Activated naive CD8-positive, alpha-beta T cell treated with anti-CD3 and anti-CD28 coated beads, Interleukin-2, amount 10 ng/mL, durations not matched to agents 7 days and 5 days (primary cell): ENCODE measurements around the gene BACH2. TPM values are rescaled to one million over a fixed set of nuclear protein-coding genes. Genes with fewer than 3 reads are reported as not detected.

ENCODE experiments used
- ATAC-seq: fragments of 150-1000 bp; cut with Tn5 transposase; one replicate; pipeline ENCODE4 v1.10.0; 2021; ENCODE audit warnings: low read depth, moderate library complexity
- POLR2A ChIA-PET: fragments of 350-600 bp; sonication (Branson Sonifier 250); formaldehyde crosslinking; loops from one replicate; lab custom pipeline; 2021; ENCODE audit warnings: antibody characterized with exemption; lab: Charles Lee
- DNase-seq: peaks from one replicate; pipeline ENCODE4 v3.0.0; 2021
- H3K27ac Mint-ChIP-seq: one replicate; pipeline ENCODE4 v1.8.0; 2022; ENCODE audit warnings: mild to moderate bottlenecking, mixed read lengths
- H3K27me3 Mint-ChIP-seq: one replicate; pipeline ENCODE4 v1.8.0; 2022; ENCODE audit warnings: mild to moderate bottlenecking, moderate library complexity, mixed read lengths
- H3K36me3 Mint-ChIP-seq: one replicate; pipeline ENCODE4 v1.8.0; 2021; ENCODE audit warnings: mild to moderate bottlenecking, mixed read lengths
- H3K4me1 Mint-ChIP-seq: one replicate; pipeline ENCODE4 v1.8.0; 2021; ENCODE audit warnings: mixed read lengths
- H3K4me3 Mint-ChIP-seq: one replicate; pipeline ENCODE4 v1.8.0; 2022; ENCODE audit warnings: mild to moderate bottlenecking, moderate library complexity, mixed read lengths
- H3K9me3 Mint-ChIP-seq: one replicate; pipeline ENCODE4 v1.8.0; 2021; ENCODE audit warnings: mixed read lengths
- total RNA-seq, 2 experiments: library from RNA; stranded (reverse); gene quantifications; one replicate each; pipeline ENCODE4 v1.2.3, GENCODE V29; 2021

BACH2 gene
- total RNA-seq, 2 experiments from 2014 or later, result 61.7 to 65.8 TPM

- DNase-seq, result no peak
- Mint-ChIP-seq H3K27me3 (no peaks in the 10 kb centered on the region), H3K4me3 (no peak overlapping the region), H3K9me3 (no peaks in the 10 kb centered on the region), H3K27ac (no peak overlapping the region), H3K4me1 (peaks cover 18% of the 10 kb centered on the region), H3K36me3 (peaks cover 49% of the 10 kb centered on the region)
- POLR2A ChIA-PET, result no interaction called here
- no peak for ATAC-seq
These were observed 358.6 kb downstream of the BACH2 start for GRCh38 chr6:89938014-89938413.

GRCh38 chr6:89936177-89936576 is 360.5 kb downstream of the BACH2 start:
- POLR2A ChIA-PET, result no interaction called here
- peaks cover 54% of the 10 kb centered on the region for H3K36me3 Mint-ChIP-seq
- peaks cover 12% of the 10 kb centered on the region for H3K4me1 Mint-ChIP-seq
- no peaks in the 10 kb centered on the region for H3K9me3 Mint-ChIP-seq
- DNase-seq, result no peak
- peak overlapping the region; percentile 57 for H3K27ac Mint-ChIP-seq
- H3K4me3 Mint-ChIP-seq, result no peak overlapping the region
- ATAC-seq, result no peak
- H3K27me3 Mint-ChIP-seq, result no peaks in the 10 kb centered on the region

DNA sequence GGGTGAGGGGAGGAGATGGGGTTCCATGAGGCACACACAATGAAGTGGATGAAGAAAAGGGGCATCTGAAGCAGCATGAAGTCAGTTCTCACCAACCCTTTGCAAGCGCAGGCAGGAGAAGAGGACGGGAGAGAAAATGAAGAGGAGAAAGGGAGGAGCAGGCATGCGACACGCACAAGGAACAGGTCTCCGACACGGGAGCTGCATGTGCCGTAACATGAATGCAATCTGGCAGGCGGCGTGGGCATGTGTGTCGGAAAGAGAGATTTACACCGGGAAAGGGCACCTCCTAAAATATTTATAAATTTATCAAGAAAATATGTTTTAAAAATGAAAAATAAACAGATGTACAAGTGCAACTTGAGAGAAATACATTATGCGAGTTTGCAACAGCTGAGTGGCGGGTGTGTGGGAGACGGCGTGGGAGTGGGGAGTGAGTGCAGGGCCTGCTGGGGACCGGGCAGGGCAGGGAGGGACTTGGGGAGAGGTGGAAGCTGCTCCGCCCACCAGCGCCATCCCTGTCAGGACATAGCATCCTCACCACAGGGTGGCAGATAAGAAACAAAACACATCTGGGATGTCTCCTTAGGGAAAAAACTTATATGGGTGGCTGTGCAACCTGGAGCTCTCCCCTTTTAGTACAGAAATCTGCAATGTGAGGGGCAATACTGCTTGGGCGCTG is 361.8 kb downstream of the BACH2 start:
- Mint-ChIP-seq H3K4me3 (no peak overlapping the region), H3K36me3 (peaks cover 57% of the 10 kb centered on the region), H3K27me3 (no peaks in the 10 kb centered on the region), H3K9me3 (no peaks in the 10 kb centered on the region), H3K27ac (peak overlapping the region; percentile 21), H3K4me1 (peaks cover 10% of the 10 kb centered on the region)
- DNase-seq (no peak), ATAC-seq (no peak)
- POLR2A ChIA-PET, result no interaction called here

GRCh38 chr6:89932245-89932802 is 364.3 kb downstream of the BACH2 start:
- Mint-ChIP-seq H3K4me1 (peaks cover 16% of the 10 kb centered on the region), H3K27ac (no peak overlapping the region), H3K27me3 (no peaks in the 10 kb centered on the region), H3K36me3 (peaks cover 63% of the 10 kb centered on the region), H3K9me3 (no peaks in the 10 kb centered on the region), H3K4me3 (no peak overlapping the region)
- POLR2A ChIA-PET, result no interaction called here
- ATAC-seq (no peak), DNase-seq (no peak)

DNA sequence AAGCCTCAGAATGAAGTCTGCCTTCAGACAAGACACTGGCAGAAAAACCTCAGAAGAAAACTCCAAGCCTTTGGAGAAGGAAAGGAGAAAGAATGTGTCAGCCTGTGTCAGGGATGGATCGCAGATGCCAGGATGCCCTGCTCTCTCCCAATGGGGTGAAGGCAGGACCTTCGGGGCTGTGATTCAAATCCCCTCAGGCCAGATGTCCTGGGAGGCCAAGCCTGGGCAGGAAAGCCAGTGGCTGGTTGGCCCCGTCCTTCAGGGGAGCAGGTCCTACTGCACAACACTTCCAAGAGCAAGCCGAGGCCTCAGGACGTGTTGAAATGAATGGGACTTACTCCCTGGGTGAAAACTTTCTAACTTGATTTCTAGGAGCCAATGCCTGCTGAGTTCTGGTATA is 365.9 kb downstream of the BACH2 start:
- Mint-ChIP-seq H3K4me1 (peaks cover 29% of the 10 kb centered on the region), H3K27ac (peak overlapping the region; percentile 63), H3K36me3 (peaks cover 60% of the 10 kb centered on the region), H3K9me3 (no peaks in the 10 kb centered on the region), H3K4me3 (no peak overlapping the region), H3K27me3 (no peaks in the 10 kb centered on the region)
- ATAC-seq (no peak), DNase-seq (no peak)
- POLR2A ChIA-PET, result no interaction called here

DNA sequence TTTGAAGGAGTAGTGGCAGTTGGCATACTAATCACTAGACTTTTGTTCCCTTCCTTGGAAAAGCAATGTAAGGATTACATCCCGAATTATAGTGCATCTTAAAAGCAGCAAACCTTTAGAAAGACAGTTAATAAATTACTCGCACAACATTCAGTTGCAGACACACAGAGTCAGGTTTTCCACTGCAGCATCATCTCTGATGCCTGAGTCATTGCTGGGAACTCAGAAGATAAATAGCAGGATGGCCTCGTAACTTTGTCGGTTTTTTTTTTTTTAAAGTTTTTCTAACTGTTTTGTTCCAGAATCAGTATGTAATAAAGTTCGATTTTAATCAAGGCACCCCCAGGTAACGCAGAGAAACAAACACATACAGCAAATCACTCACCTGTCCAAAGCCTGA is 368.0 kb downstream of the BACH2 start:
- no peak overlapping the region for H3K27ac Mint-ChIP-seq
- no peak for DNase-seq
- POLR2A ChIA-PET, result no interaction called here
- no peak for ATAC-seq
- H3K4me3 Mint-ChIP-seq, result no peak overlapping the region
- H3K27me3 Mint-ChIP-seq, result peaks cover 2% of the 10 kb centered on the region
- peaks cover 56% of the 10 kb centered on the region for H3K36me3 Mint-ChIP-seq
- H3K4me1 Mint-ChIP-seq, result peaks cover 34% of the 10 kb centered on the region
- H3K9me3 Mint-ChIP-seq, result no peaks in the 10 kb centered on the region

GRCh38 chr6:89927791-89928550 is 368.7 kb downstream of the BACH2 start:
- no peak for ATAC-seq
- H3K27ac Mint-ChIP-seq, result no peak overlapping the region

GRCh38 chr6:89927264-89927663 is 369.4 kb downstream of the BACH2 start:
- POLR2A ChIA-PET, result no interaction called here
- H3K9me3 Mint-ChIP-seq, result no peaks in the 10 kb centered on the region
- no peak overlapping the region for H3K4me3 Mint-ChIP-seq
- DNase-seq (no peak), ATAC-seq (no peak)
- peaks cover 4% of the 10 kb centered on the region for H3K27me3 Mint-ChIP-seq
- H3K27ac Mint-ChIP-seq, result no peak overlapping the region
- peaks cover 46% of the 10 kb centered on the region for H3K36me3 Mint-ChIP-seq
- H3K4me1 Mint-ChIP-seq, result peaks cover 34% of the 10 kb centered on the region

More at GRCh38 chr6:89927791-89928550, 368.7 kb downstream of the BACH2 start:
- no peak overlapping the region for H3K4me3 Mint-ChIP-seq
- H3K36me3 Mint-ChIP-seq, result peaks cover 50% of the 10 kb centered on the region
- no peaks in the 10 kb centered on the region for H3K9me3 Mint-ChIP-seq
- peaks cover 2% of the 10 kb centered on the region for H3K27me3 Mint-ChIP-seq
- peaks cover 34% of the 10 kb centered on the region for H3K4me1 Mint-ChIP-seq
- POLR2A ChIA-PET, result no interaction called here
- DNase-seq, result no peak

- Mint-ChIP-seq H3K27me3 (peaks cover 4% of the 10 kb centered on the region), H3K9me3 (no peaks in the 10 kb centered on the region), H3K36me3 (peaks cover 38% of the 10 kb centered on the region), H3K4me3 (no peak overlapping the region), H3K27ac (no peak overlapping the region), H3K4me1 (peaks cover 31% of the 10 kb centered on the region)
- POLR2A ChIA-PET, result no interaction called here
- ATAC-seq, result no peak
- no peak for DNase-seq
These were observed 370.8 kb downstream of the BACH2 start for GRCh38 chr6:89925826-89926225.

- Mint-ChIP-seq H3K9me3 (peaks cover 1% of the 10 kb centered on the region), H3K4me1 (peaks cover 20% of the 10 kb centered on the region), H3K36me3 (peaks cover 27% of the 10 kb centered on the region), H3K4me3 (no peak overlapping the region), H3K27me3 (peaks cover 5% of the 10 kb centered on the region), H3K27ac (no peak overlapping the region)
- POLR2A ChIA-PET, result interaction anchor here (0.6 kb wide), 1 partner anchor 498 kb away, joined by 3 read pairs; no protein-coding TSS in a partner anchor
- ATAC-seq, result no peak
- DNase-seq, result no peak
These were observed 372.4 kb downstream of the BACH2 start for GRCh38 chr6:89924231-89924630.

DNA sequence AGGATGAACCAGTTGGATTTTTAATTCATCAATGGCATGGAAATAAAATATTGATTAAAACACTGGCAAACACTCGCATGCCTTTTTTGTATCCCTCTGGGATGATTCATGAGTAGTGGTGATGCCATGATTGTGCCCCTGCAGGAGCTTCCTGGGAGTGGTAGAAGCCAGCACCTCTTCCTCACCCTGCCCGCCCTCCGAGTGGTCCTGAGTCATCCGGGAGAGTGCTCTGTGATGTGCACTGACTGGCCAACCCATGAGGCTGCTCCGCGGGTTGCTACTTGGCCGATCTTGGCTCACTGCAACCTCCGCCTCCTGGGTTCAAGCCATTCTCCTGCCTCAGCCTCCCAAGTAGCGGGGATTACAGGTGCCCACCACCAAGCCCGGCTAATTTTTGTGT is 375.0 kb downstream of the BACH2 start:
- Mint-ChIP-seq H3K4me3 (no peak overlapping the region), H3K27me3 (peaks cover 7% of the 10 kb centered on the region), H3K27ac (no peak overlapping the region), H3K4me1 (peaks cover 11% of the 10 kb centered on the region), H3K36me3 (peaks cover 10% of the 10 kb centered on the region), H3K9me3 (peaks cover 11% of the 10 kb centered on the region)
- DNase-seq (no peak), ATAC-seq (peak; percentile 9)
- POLR2A ChIA-PET, result no interaction called here

GRCh38 chr6:89921197-89921596 is 375.4 kb downstream of the BACH2 start:
- Mint-ChIP-seq H3K4me3 (no peak overlapping the region), H3K36me3 (peaks cover 9% of the 10 kb centered on the region), H3K27ac (no peak overlapping the region), H3K4me1 (peaks cover 8% of the 10 kb centered on the region), H3K9me3 (peaks cover 13% of the 10 kb centered on the region), H3K27me3 (peaks cover 7% of the 10 kb centered on the region)
- POLR2A ChIA-PET, result no interaction called here
- ATAC-seq, result no peak
- no peak for DNase-seq

DNA sequence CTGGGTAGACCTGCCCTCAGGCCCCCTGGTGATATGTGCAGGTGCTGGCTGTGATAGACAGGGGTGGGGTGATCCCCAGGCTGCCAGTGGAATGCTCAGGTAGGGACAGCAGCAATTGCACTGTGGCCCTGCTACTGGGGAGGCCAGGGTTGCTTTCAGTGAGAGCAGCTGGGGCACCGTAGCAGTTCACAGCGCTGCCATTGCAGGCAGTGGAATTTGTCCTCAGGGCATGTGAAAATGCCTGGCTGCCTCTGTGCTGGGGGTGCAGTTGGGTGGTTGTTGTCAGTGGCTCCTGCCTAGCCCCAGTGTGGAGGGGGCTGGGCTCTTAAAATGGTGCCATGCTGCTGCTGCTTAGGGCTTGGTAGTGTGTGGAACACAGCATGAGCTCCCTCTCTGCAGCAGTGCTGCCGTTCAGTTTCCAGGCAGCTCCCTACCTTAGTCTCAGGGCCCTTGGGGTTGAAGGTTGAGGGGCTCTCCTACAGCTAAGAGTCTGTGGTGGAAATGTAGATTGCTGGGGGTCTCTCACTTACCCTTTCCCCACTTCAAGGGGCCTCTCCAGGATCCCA is 378.8 kb downstream of the BACH2 start:
- H3K27ac Mint-ChIP-seq, result no peak overlapping the region
- H3K27me3 Mint-ChIP-seq, result peaks cover 9% of the 10 kb centered on the region
- DNase-seq (no peak), ATAC-seq (no peak)
- H3K9me3 Mint-ChIP-seq, result peaks cover 19% of the 10 kb centered on the region
- peaks cover 2% of the 10 kb centered on the region for H3K4me1 Mint-ChIP-seq
- no peak overlapping the region for H3K4me3 Mint-ChIP-seq
- POLR2A ChIA-PET, result no interaction called here
- peaks cover 8% of the 10 kb centered on the region for H3K36me3 Mint-ChIP-seq
